Panc1 (cell line): Measurements from ENCODE around the gene TMEM120B. TPM values are rescaled to one million over a fixed set of nuclear protein-coding genes. Genes with fewer than 3 reads are reported as not detected.
"Not testable (repeated sequence)": the region's sequence is repeated elsewhere in the genome, so short reads cannot be mapped to it uniquely, and the experiment has no call there.

Experiments used
- ATAC-seq: fragments of 200-7000 bp; cut with Tn5 transposase; 2 replicates; pipeline ENCODE4 v1.9.1; 2020; ENCODE audit warnings: mild to moderate bottlenecking, moderate library complexity
- BruUV-seq: library from RNA; stranded (reverse); fragments of 400-500 nt; replicated peaks from 2 replicates; lab custom pipeline; 2021; lab: Mats Ljungman, UMichigan
- CTCF ChIA-PET: fragments of 300-600 bp; sonication (Branson Sonifier 250); formaldehyde crosslinking; loops from one replicate; lab custom pipeline; 2022; ENCODE audit warnings: antibody characterized with exemption; lab: Charles Lee
- POLR2A ChIA-PET: fragments of 300-600 bp; sonication (Branson Sonifier 250); formaldehyde crosslinking; loops from one replicate; lab custom pipeline; 2022; ENCODE audit warnings: antibody characterized with exemption; lab: Charles Lee
- DNase-seq: peaks from one replicate; pipeline ENCODE4 v3.0.0-alpha.2; 2010; ENCODE audit warnings: low read depth, low spot score
- H3K27ac ChIP-seq: 2 replicates; pipeline ENCODE4 v1.5.1; 2011; ENCODE audit warnings: mild to moderate bottlenecking, low read length, inconsistent platforms
- H3K27me3 ChIP-seq: fragments of 200-500 bp; sonication (Bioruptor generic); 2 replicates; pipeline ENCODE4 v1.6.0; 2014; ENCODE audit warnings: low read length, inconsistent platforms; ENCODE audit not compliant: control insufficient read depth, insufficient read depth
- H3K36me3 ChIP-seq: fragments of 200-500 bp; sonication (Bioruptor generic); 2 replicates; pipeline ENCODE4 v1.5.1; 2014; ENCODE audit warnings: inconsistent platforms, mild to moderate bottlenecking, low read length, moderate library complexity; ENCODE audit not compliant: control insufficient read depth, insufficient read depth
- H3K4me1 ChIP-seq: 2 replicates; pipeline ENCODE4 v1.5.1; 2011; ENCODE audit warnings: inconsistent platforms, mild to moderate bottlenecking, low read length, moderate library complexity; ENCODE audit not compliant: control insufficient read depth, insufficient read depth
- H3K4me3 ChIP-seq, 2 experiments: 2 replicates each; pipeline ENCODE4 v1.5.1; 2011 to 2012; ENCODE audit warnings: low read depth in 2 of 2, low read length in 2 of 2, mild to moderate bottlenecking in 2 of 2, inconsistent platforms in 1 of 2, moderate library complexity in 1 of 2
- H3K9me3 ChIP-seq: fragments of 200-500 bp; sonication (Bioruptor generic); 2 replicates; pipeline ENCODE4 v1.5.1; 2014; ENCODE audit warnings: low read depth, mild to moderate bottlenecking, inconsistent platforms, low read length, moderate library complexity; ENCODE audit not compliant: control insufficient read depth, insufficient read depth
- POLR2AphosphoS5 ChIP-seq: IDR thresholded peaks from 2 replicates; pipeline ENCODE4 v1.6.1; 2012; ENCODE audit warnings: mild to moderate bottlenecking, low read depth, low read length, moderate library complexity
- SIN3A ChIP-seq: IDR thresholded peaks from 2 replicates; pipeline ENCODE4 v1.6.1; 2012; ENCODE audit warnings: low read depth, mild to moderate bottlenecking, low read length, moderate library complexity, borderline replicate concordance; ENCODE audit not compliant: insufficient read depth
- TCF7L2 ChIP-seq: IDR thresholded peaks from 2 replicates; pipeline ENCODE4 v1.6.1; 2011; ENCODE audit warnings: mild to moderate bottlenecking, low read depth, low read length, inconsistent platforms
- in situ Hi-C: cut with HindIII; loops from 2 replicates; pipeline ENCODE4 v1.10.0; 2016; ENCODE audit warnings: low sequenced_read_pairs, low pct_unique_long_range_greater_than_20kb
- intact Hi-C: fragments of 100-400 bp; cut with micrococcal nuclease; formaldehyde crosslinking; loops from one replicate; pipeline ENCODE4 v1.10.0; 2022; ENCODE audit not compliant: unreplicated experiment
- total RNA-seq: library from RNA; stranded (reverse); gene quantifications from one replicate; pipeline ENCODE4 v1.2.1, GENCODE V29; 2021; ENCODE audit not compliant: unreplicated experiment
- TF ChIP-seq, protein P1 (sequence below), 2 experiments: IDR thresholded peaks; 2 replicates each; pipeline ENCODE4 v1.6.1; 2011 to 2012; ENCODE audit warnings: low read depth in 2 of 2, control low read depth in 1 of 2, low read length in 1 of 2, mild to moderate bottlenecking in 1 of 2, moderate library complexity in 1 of 2; ENCODE audit not compliant: insufficient read depth in 1 of 2
- TF ChIP-seq, protein P2 (sequence below): fragments of 450-650 bp; IDR thresholded peaks from 2 replicates; pipeline ENCODE4 v1.5.1; 2017; ENCODE audit warnings: mild to moderate bottlenecking

The TMEM120B gene
- total RNA-seq, 1 experiment from 2014 or later, result 22.3 TPM

DNA sequence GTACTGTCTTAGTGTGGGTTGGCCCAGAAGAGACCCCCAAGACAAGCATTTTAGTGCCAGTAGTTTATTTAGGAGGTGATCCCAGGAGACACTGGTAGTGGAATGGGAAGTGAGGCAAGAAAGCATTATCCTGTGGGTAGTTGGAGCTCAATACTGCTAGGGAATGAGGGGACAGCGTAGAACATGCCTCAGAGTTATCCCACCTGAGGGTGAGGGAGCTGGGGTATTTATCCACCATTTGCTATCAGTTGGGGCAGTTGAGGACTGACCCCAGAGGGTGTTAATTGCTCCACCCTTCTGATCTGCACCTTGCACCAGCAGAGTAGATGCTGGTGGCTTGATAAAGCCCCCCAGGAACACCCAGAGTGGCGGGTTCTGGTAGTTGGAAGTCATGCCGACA is 43.0 kb downstream of the TMEM120B start:
- intact Hi-C loops, result no loop called here
- ChIA-PET CTCF (no interaction called here), POLR2A (no interaction called here)
- Histone ChIP-seq H3K4me3 (no peak overlapping the region), H3K27me3 (no peaks in the 10 kb centered on the region), H3K36me3 (no peaks in the 10 kb centered on the region), H3K27ac (no peak overlapping the region), H3K9me3 (no peaks in the 10 kb centered on the region), H3K4me1 (no peaks in the 10 kb centered on the region)
- TF ChIP-seq TCF7L2 (no peak), POLR2AphosphoS5 (no peak), SIN3A (no peak)
- TF ChIP-seq, protein P1, sequence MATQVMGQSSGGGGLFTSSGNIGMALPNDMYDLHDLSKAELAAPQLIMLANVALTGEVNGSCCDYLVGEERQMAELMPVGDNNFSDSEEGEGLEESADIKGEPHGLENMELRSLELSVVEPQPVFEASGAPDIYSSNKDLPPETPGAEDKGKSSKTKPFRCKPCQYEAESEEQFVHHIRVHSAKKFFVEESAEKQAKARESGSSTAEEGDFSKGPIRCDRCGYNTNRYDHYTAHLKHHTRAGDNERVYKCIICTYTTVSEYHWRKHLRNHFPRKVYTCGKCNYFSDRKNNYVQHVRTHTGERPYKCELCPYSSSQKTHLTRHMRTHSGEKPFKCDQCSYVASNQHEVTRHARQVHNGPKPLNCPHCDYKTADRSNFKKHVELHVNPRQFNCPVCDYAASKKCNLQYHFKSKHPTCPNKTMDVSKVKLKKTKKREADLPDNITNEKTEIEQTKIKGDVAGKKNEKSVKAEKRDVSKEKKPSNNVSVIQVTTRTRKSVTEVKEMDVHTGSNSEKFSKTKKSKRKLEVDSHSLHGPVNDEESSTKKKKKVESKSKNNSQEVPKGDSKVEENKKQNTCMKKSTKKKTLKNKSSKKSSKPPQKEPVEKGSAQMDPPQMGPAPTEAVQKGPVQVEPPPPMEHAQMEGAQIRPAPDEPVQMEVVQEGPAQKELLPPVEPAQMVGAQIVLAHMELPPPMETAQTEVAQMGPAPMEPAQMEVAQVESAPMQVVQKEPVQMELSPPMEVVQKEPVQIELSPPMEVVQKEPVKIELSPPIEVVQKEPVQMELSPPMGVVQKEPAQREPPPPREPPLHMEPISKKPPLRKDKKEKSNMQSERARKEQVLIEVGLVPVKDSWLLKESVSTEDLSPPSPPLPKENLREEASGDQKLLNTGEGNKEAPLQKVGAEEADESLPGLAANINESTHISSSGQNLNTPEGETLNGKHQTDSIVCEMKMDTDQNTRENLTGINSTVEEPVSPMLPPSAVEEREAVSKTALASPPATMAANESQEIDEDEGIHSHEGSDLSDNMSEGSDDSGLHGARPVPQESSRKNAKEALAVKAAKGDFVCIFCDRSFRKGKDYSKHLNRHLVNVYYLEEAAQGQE (IDR thresholded peaks at IDR 0.05; ENCODE audit: insufficient read depth in 1 of 2, low read depth in 2 of 2, low read length in 1 of 2), result no peak
- TF ChIP-seq, protein P2, sequence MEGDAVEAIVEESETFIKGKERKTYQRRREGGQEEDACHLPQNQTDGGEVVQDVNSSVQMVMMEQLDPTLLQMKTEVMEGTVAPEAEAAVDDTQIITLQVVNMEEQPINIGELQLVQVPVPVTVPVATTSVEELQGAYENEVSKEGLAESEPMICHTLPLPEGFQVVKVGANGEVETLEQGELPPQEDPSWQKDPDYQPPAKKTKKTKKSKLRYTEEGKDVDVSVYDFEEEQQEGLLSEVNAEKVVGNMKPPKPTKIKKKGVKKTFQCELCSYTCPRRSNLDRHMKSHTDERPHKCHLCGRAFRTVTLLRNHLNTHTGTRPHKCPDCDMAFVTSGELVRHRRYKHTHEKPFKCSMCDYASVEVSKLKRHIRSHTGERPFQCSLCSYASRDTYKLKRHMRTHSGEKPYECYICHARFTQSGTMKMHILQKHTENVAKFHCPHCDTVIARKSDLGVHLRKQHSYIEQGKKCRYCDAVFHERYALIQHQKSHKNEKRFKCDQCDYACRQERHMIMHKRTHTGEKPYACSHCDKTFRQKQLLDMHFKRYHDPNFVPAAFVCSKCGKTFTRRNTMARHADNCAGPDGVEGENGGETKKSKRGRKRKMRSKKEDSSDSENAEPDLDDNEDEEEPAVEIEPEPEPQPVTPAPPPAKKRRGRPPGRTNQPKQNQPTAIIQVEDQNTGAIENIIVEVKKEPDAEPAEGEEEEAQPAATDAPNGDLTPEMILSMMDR, result no peak
- ATAC-seq (no peak), DNase-seq (no peak)
- in situ Hi-C loops, result no loop called here
- BruUV-seq, result no TSS peak

DNA sequence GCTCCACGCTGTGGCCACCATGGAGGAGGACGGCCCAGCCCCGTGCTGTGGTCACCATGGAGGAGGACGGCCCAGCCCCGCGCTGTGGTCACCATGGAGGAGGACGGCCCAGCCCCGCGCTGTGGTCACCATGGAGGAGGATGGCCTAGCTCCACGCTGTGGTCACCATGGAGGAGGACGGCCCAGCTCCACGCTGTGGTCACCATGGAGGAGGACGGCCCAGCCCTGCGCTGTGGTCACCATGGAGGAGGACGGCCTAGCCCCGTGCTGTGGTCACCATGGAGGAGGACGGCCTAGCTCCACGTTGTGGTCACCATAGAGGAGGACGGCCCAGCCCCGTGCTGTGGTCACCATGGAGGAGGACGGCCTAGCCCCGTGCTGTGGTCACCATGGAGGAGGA is 46.0 kb downstream of the TMEM120B start:
- H3K27ac ChIP-seq, DNase-seq, in situ Hi-C loops, ATAC-seq, POLR2A ChIA-PET, H3K4me3 ChIP-seq, H3K27me3 ChIP-seq, intact Hi-C loops, H3K36me3 ChIP-seq, BruUV-seq, H3K9me3 ChIP-seq, H3K4me1 ChIP-seq: not testable (repeated sequence)
- CTCF ChIA-PET, result interaction anchor here (0.7 kb wide), 1 partner anchor 40 kb away, joined by 5 read pairs; no protein-coding TSS in a partner anchor

DNA sequence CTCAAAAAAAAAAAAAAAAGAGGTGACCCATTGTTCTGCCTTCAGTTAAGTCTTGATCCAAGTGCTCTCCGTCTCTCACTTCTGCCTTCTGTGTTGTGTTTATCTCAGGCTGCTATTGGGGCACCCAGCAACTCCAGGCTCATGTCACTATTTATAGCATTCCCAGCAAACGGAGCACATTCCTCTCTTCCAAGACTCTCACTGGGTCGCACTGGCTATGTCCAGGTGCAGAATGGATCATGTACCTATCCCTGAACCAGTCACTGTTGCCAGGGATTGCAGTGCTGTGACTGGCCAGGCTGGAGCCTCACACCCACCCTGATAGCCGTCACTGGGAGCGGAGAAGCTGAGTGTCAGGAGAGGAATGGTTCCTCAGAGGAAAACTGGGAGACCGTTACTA is 49.7 kb downstream of the TMEM120B start:
- TF ChIP-seq POLR2AphosphoS5 (no peak), TCF7L2 (no peak), SIN3A (no peak)
- TF ChIP-seq, protein P2, result no peak
- TF ChIP-seq, protein P1 (IDR thresholded peaks at IDR 0.05; ENCODE audit: insufficient read depth in 1 of 2, low read depth in 2 of 2, low read length in 1 of 2), result no peak
- no TSS peak for BruUV-seq
- ChIA-PET CTCF (no interaction called here), POLR2A (no interaction called here)
- H3K4me1 ChIP-seq, result no peaks in the 10 kb centered on the region
- ATAC-seq, result no peak
- H3K27me3 ChIP-seq, result no peaks in the 10 kb centered on the region
- H3K9me3 ChIP-seq, result no peaks in the 10 kb centered on the region
- in situ Hi-C loops (no loop called here), intact Hi-C loops (no loop called here)
- no peak overlapping the region for H3K4me3 ChIP-seq
- no peak for DNase-seq
- H3K27ac ChIP-seq, result no peak overlapping the region
- no peaks in the 10 kb centered on the region for H3K36me3 ChIP-seq
